H1 (cell line): ENCODE measurements around the gene AURKAIP1. TPM values are rescaled to one million over a fixed set of nuclear protein-coding genes. Genes with fewer than 3 reads are reported as not detected.
A peak's percentile ranks its signal among the peaks of the same experiment; 100 is the strongest.

Experiments used
- CTCF ChIA-PET: fragments of 300-600 bp; sonication (Branson Sonifier 250); formaldehyde crosslinking; loops from one replicate; lab custom pipeline; 2021; ENCODE audit not compliant: partially characterized antibody; lab: Charles Lee
- POLR2A ChIA-PET: fragments of 300-600 bp; sonication (Branson Sonifier 250); formaldehyde crosslinking; loops from one replicate; lab custom pipeline; 2021; ENCODE audit warnings: inconsistent platforms; ENCODE audit not compliant: partially characterized antibody; lab: Charles Lee
- DNase-seq, 2 experiments: peaks; one replicate each; pipeline versions ENCODE4 v3.0.0 to v3.0.0-alpha.2; 2010 to 2022; ENCODE audit warnings: low spot score in 2 of 2, low read depth in 1 of 2, mixed read lengths in 1 of 2
- FAIRE-seq: peaks from 2 replicates; lab custom pipeline; 2011; peaks lifted over from hg19 to GRCh38; lab: Jason Lieb, UNC
- H2AFZ ChIP-seq: 2 replicates; pipeline ENCODE4 v1.8.1; 2012; ENCODE audit warnings: low read length, inconsistent platforms
- H2AK5ac ChIP-seq: 2 replicates; pipeline ENCODE4 v1.6.1; 2013; ENCODE audit warnings: low read depth, low read length
- H2BK120ac ChIP-seq: replicated peaks from 2 replicates; pipeline ENCODE3; 2013; ENCODE audit warnings: low read depth, low read length, inconsistent platforms
- H2BK12ac ChIP-seq: 2 replicates; pipeline ENCODE4 v1.6.1; 2013; ENCODE audit warnings: low read depth, low read length
- H2BK15ac ChIP-seq: 2 replicates; pipeline ENCODE4 v1.6.1; 2013; ENCODE audit warnings: low read length
- H2BK20ac ChIP-seq: 2 replicates; pipeline ENCODE4 v1.6.1; 2013; ENCODE audit warnings: low read length
- H2BK5ac ChIP-seq: 2 replicates; pipeline ENCODE4 v1.6.1; 2013; ENCODE audit warnings: low read depth, low read length
- H3K14ac ChIP-seq: 2 replicates; pipeline ENCODE4 v1.6.1; 2013; ENCODE audit warnings: inconsistent platforms; ENCODE audit not compliant: insufficient read length
- H3K18ac ChIP-seq: 2 replicates; pipeline ENCODE4 v1.6.1; 2013; ENCODE audit warnings: low read length; ENCODE audit errors: extremely low read depth
- H3K23ac ChIP-seq: 2 replicates; pipeline ENCODE4 v1.6.1; 2013; ENCODE audit warnings: inconsistent platforms; ENCODE audit not compliant: insufficient read length
- H3K23me2 ChIP-seq: 2 replicates; pipeline ENCODE4 v1.6.1; 2013; ENCODE audit warnings: low read depth, low read length
- H3K27ac ChIP-seq: 2 replicates; pipeline ENCODE4 v1.6.1; 2011; ENCODE audit warnings: low read depth, low read length, inconsistent platforms
- H3K27me3 ChIP-seq, 4 experiments: replicated peaks in 1 of 4; 1 replicate in 1 of 4; 2 replicates in 3 of 4; pipeline versions ENCODE4 v1.6.1 to v1.8.1; 2011 to 2013; ENCODE audit warnings: low read length in 3 of 4, mild to moderate bottlenecking in 3 of 4, inconsistent platforms in 2 of 4, mixed read lengths in 2 of 4, moderate library complexity in 1 of 4; ENCODE audit not compliant: control insufficient read depth in 3 of 4, insufficient read depth in 3 of 4; ENCODE audit errors: extremely low read depth in 1 of 4
- H3K36me3 ChIP-seq, 4 experiments: 2 replicates each; pipeline versions ENCODE4 v1.6.1 to v1.8.1; 2011 to 2013; ENCODE audit warnings: mild to moderate bottlenecking in 4 of 4, low read length in 3 of 4, moderate library complexity in 2 of 4, control low read depth in 1 of 4, inconsistent platforms in 1 of 4; ENCODE audit not compliant: insufficient read depth in 4 of 4, control insufficient read depth in 2 of 4
- H3K4ac ChIP-seq: replicated peaks from 2 replicates; pipeline ENCODE3; 2013; ENCODE audit warnings: low read length, low read depth, mixed read lengths, inconsistent platforms; ENCODE audit not compliant: insufficient read length
- H3K4me1 ChIP-seq, 4 experiments: replicated peaks in 1 of 4; 1 replicate in 1 of 4; 2 replicates in 3 of 4; pipeline versions ENCODE4 v1.6.1 to v1.8.1; 2011 to 2013; ENCODE audit warnings: low read length in 3 of 4, inconsistent platforms in 2 of 4, mixed read lengths in 1 of 4; ENCODE audit not compliant: insufficient read depth in 4 of 4, control insufficient read depth in 3 of 4
- H3K4me2 ChIP-seq, 2 experiments: 2 replicates each; pipeline versions ENCODE4 v1.6.1 to v1.8.1; 2011 to 2013; ENCODE audit warnings: low read depth in 2 of 2, low read length in 2 of 2, control low read depth in 1 of 2, inconsistent platforms in 1 of 2, mild to moderate bottlenecking in 1 of 2; ENCODE audit not compliant: insufficient read depth in 1 of 2
- H3K4me3 ChIP-seq, 4 experiments: fragments of 200-600, 300-600 bp in 1 of 4; sonication (generic), shearing (Covaris generic), sonication (Bioruptor Twin) in 1 of 4; 2 replicates each; pipeline versions ENCODE4 v1.5.1 to v1.8.1; 2011 to 2016; ENCODE audit warnings: low read length in 4 of 4, low read depth in 3 of 4, control low read depth in 2 of 4, inconsistent platforms in 2 of 4, mild to moderate bottlenecking in 2 of 4, mixed read lengths in 1 of 4, moderate library complexity in 1 of 4; ENCODE audit not compliant: insufficient read depth in 2 of 4; ENCODE audit errors: extremely low read depth in 1 of 4
- H3K56ac ChIP-seq: replicated peaks from 2 replicates; pipeline ENCODE3; 2013; ENCODE audit warnings: low read depth, mild to moderate bottlenecking, mixed read lengths, low read length, inconsistent platforms; ENCODE audit not compliant: insufficient read length
- H3K79me1 ChIP-seq: 2 replicates; pipeline ENCODE4 v1.6.1; 2013; ENCODE audit warnings: low read depth, low read length, control low read depth
- H3K79me2 ChIP-seq, 2 experiments: 2 replicates each; pipeline versions ENCODE4 v1.6.1 to v1.8.1; 2012 to 2013; ENCODE audit warnings: low read length in 2 of 2, mild to moderate bottlenecking in 2 of 2, inconsistent platforms in 1 of 2; ENCODE audit not compliant: insufficient read depth in 2 of 2, control insufficient read depth in 1 of 2
- H3K9ac ChIP-seq, 4 experiments: replicated peaks in 1 of 4; 1 replicate in 1 of 4; 2 replicates in 3 of 4; pipeline versions ENCODE4 v1.6.1 to v1.8.1; 2011 to 2013; ENCODE audit warnings: low read depth in 3 of 4, low read length in 3 of 4, control low read depth in 2 of 4, mild to moderate bottlenecking in 2 of 4, moderate library complexity in 2 of 4, inconsistent platforms in 1 of 4; ENCODE audit errors: extremely low read depth in 1 of 4
- H3K9me3 ChIP-seq, 2 experiments: 2 replicates each; pipeline versions ENCODE4 v1.6.1 to v1.8.1; 2012 to 2013; ENCODE audit warnings: mild to moderate bottlenecking in 2 of 2, moderate library complexity in 2 of 2, control low read depth in 1 of 2, inconsistent platforms in 1 of 2, low read depth in 1 of 2, low read length in 1 of 2, mixed read lengths in 1 of 2; ENCODE audit not compliant: insufficient read depth in 2 of 2
- H4K20me1 ChIP-seq, 2 experiments: replicated peaks in 1 of 2; 2 replicates each; pipeline versions ENCODE3 to v1.8.1; 2011 to 2013; ENCODE audit warnings: inconsistent platforms in 2 of 2, low read length in 2 of 2, mild to moderate bottlenecking in 1 of 2; ENCODE audit not compliant: insufficient read depth in 2 of 2, control insufficient read depth in 1 of 2
- H4K5ac ChIP-seq: 2 replicates; pipeline ENCODE4 v1.6.1; 2013; ENCODE audit warnings: low read length, low read depth, mixed read lengths, inconsistent platforms; ENCODE audit not compliant: insufficient read length
- H4K8ac ChIP-seq: 2 replicates; pipeline ENCODE4 v1.8.0; 2013; ENCODE audit warnings: mild to moderate bottlenecking, moderate library complexity, low read length, inconsistent platforms; ENCODE audit not compliant: insufficient read depth; ENCODE audit errors: extremely low read depth
- H4K91ac ChIP-seq: replicated peaks from 2 replicates; pipeline ENCODE3; 2013; ENCODE audit warnings: low read length, mixed read lengths, inconsistent platforms; ENCODE audit not compliant: insufficient read length
- E2F6 ChIP-seq: IDR thresholded peaks from 2 replicates; pipeline ENCODE4 v1.6.1; 2012; ENCODE audit warnings: inconsistent platforms
- EP300 ChIP-seq, 2 experiments: IDR thresholded peaks; 1 replicate in 1 of 2; 2 replicates in 1 of 2; pipeline ENCODE4 v1.6.1; 2011 to 2012; ENCODE audit warnings: low read depth in 2 of 2, low read length in 2 of 2, mild to moderate bottlenecking in 2 of 2, borderline replicate concordance in 1 of 2, inconsistent platforms in 1 of 2, moderate library complexity in 1 of 2
- KDM1A ChIP-seq: fragments of 200-600, 300-600 bp; sonication (generic); IDR thresholded peaks from 2 replicates; pipeline ENCODE4 v1.7.1; 2016; ENCODE audit warnings: mild to moderate bottlenecking, low read length, borderline replicate concordance
- MAX ChIP-seq: IDR thresholded peaks from 2 replicates; pipeline ENCODE4 v1.6.1; 2012; ENCODE audit warnings: inconsistent platforms
- SUZ12 ChIP-seq: fragments of 200-600 bp; sonication (generic); IDR thresholded peaks from 2 replicates; pipeline ENCODE4 v1.6.1; 2012; ENCODE audit warnings: mild to moderate bottlenecking, inconsistent platforms, low read length, moderate library complexity, mixed read lengths
- ZNF274 ChIP-seq: IDR thresholded peaks from 2 replicates; pipeline ENCODE4 v1.7.0; 2012; ENCODE audit warnings: low read length, borderline replicate concordance; ENCODE audit errors: extremely low read depth
- WGBS, 2 experiments: shearing (Covaris generic) in 1 of 2; methylation state at CpG; one replicate each; pipeline versions ENCODE4 v1.1.6 to v1.1.7; 2013 to 2015; ENCODE audit warnings: low lambda C conversion rate in 2 of 2, mixed read lengths in 2 of 2, inconsistent platforms in 1 of 2, low coverage in 1 of 2, missing lambda C conversion rate in 1 of 2; ENCODE audit not compliant: insufficient replicate concordance in 2 of 2, insufficient coverage in 1 of 2, insufficient read length in 1 of 2; ENCODE audit errors: extremely low coverage in 1 of 2, missing lambda C conversion rate in 1 of 2; 5-methylcytosine and 5-hydroxymethylcytosine counted together
- polyA plus RNA-seq, 7 experiments: library from polyadenylated mRNA; depleted of rRNA in 3 of 7; stranded (reverse) in 5 of 7; unstranded in 2 of 7; fragments of >200 nt in 5 of 7; fragments of 200-250 nt in 2 of 7; gene quantifications; 1 replicate in 5 of 7; 2 replicates in 1 of 7; 4 replicates in 1 of 7; pipeline versions ENCODE4 v1.2.1 to v1.2.3, GENCODE V29; 2011 to 2013; ENCODE audit warnings: missing spikeins in 2 of 7, mixed read lengths in 2 of 7
- total RNA-seq: library from RNA; stranded (reverse); fragmentation: NEBNext Ultra II Directional; extraction: Animal tissue kit (Norgen Biotek cat#: 25700); gene quantifications from 2 replicates; pipeline ENCODE4 v1.2.1, GENCODE V29; 2021

The AURKAIP1 gene
- total and polyA plus RNA-seq, 2 of the 8 experiments (the other 6 are each of a cell fraction or from before 2014, with no cell fraction given), result 87.8 to 194 TPM

GRCh38 chr1:1355416-1355815 lies 19.6 kb downstream of the AURKAIP1 start:
- Histone ChIP-seq H3K14ac (no peak overlapping the region), H3K4ac (no peak overlapping the region), H2BK5ac (no peak overlapping the region), H3K27ac (no peak overlapping the region), H3K9ac (no peak overlapping the region), H2BK20ac (no peak overlapping the region), H2BK15ac (no peak overlapping the region), H3K27me3 (peaks cover 9 to 17% (median 14%) of the 10 kb centered on the region in 4 experiments), H3K4me3 (peak overlapping the region in 3 of 4 experiments; percentile 23 to 61 (median 26); a peak in 5 of 8 replicates), H2BK12ac (no peak overlapping the region), H3K4me1 (peaks cover 2 to 48% (median 38%) of the 10 kb centered on the region in 4 experiments), H3K23ac (no peak overlapping the region), H3K4me2 (peak overlapping the region; percentile 69 to 95), H3K79me1 (no peaks in the 10 kb centered on the region), H4K8ac (no peak overlapping the region; the same call in 1 of the 2 replicates), H3K56ac (no peak overlapping the region), H3K23me2 (peaks cover 16% of the 10 kb centered on the region; the same call in 1 of the 2 replicates), H4K91ac (no peak overlapping the region), H3K79me2 (no peaks in the 10 kb centered on the region), H4K5ac (no peak overlapping the region), H3K36me3 (no peaks in the 10 kb centered on the region), H2BK120ac (no peak overlapping the region), H4K20me1 (peaks cover 0 to 6% of the 10 kb centered on the region in 2 experiments), H2AK5ac (no peak overlapping the region), H3K18ac (peak overlapping the region; percentile 60), H2AFZ (no peak overlapping the region), H3K9me3 (no peaks in the 10 kb centered on the region)
- FAIRE-seq, result no peak
- ChIA-PET POLR2A (interaction anchor here (0.8 to 5.1 kb wide), 3 partner anchors 17 to 47 kb away, joined by 3 to 80 read pairs (median 4); partner anchors contain the start of gene AURKAIP1), CTCF (interaction anchor here (1.0 kb wide), 2 partner anchors 10 to 14 kb away, joined by 3 read pairs; no protein-coding TSS in a partner anchor)
- peak in 1 of 2 experiments; percentile 74 for DNase-seq
- 9% methylated on average over 9 of the region's 52 CpGs; no CpG with 5 or more reads in 1 of the 2 experiments for WGBS, 2 experiments
- TF ChIP-seq SUZ12, result peak; percentile 20; the same call in 1 of the 2 replicates
- TF ChIP-seq EP300 (IDR thresholded peaks at IDR 0.05; ENCODE audit: borderline replicate concordance in 1 of 2, low read depth in 2 of 2, low read length in 2 of 2), result no peak
- TF ChIP-seq MAX, result peak; percentile 66
- no peak for TF ChIP-seq KDM1A
- peak; percentile 68 for TF ChIP-seq E2F6
- no peak for TF ChIP-seq ZNF274
